HG03196 (cell line): Measurements from ENCODE around the gene HTR3D.
"Not testable (repeated sequence)": the region's sequence is repeated elsewhere in the genome, so short reads cannot be mapped to it uniquely, and the experiment has no call there.

Experiments
- ATAC-seq: cut with Tn5 transposase; IDR thresholded peaks from one replicate; pipeline ENCODE4 v1.9.1; 2021; ENCODE audit not compliant: unreplicated experiment

The HTR3D gene

DNA sequence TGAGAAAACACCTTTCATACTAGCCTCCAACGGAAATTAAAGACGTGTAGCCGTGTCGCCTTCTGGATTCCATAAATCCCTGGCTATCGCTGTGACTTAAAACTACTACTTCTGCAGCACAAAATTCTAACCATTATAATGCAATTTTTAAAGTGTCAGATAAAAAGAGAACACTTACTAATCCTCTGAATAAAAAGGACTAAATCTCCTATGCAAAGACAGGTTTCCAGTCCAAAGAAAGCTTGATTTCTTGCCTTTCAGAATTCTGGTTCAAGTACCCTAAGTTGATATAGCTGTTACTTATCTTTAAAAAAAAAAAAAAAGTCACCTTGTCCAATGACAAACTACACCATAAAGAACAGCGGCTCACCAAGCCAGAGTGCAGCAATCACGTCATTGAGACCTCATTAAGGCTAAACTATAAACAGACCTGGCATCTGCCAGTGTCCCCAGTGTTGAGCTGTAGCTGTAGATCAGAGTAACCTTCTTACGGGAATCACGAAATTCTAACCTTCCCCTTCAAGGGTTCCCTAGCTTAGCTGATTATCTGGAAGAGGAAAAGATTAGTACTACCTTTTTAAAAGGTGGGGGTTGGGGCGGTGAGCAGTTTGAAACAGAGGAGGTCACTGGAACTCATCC is 16.0 kb upstream of the HTR3D start:
- ATAC-seq = no peak

GRCh38 chr3:184016169-184016570 is 15.4 kb upstream of the HTR3D start:
- no peak for ATAC-seq

DNA sequence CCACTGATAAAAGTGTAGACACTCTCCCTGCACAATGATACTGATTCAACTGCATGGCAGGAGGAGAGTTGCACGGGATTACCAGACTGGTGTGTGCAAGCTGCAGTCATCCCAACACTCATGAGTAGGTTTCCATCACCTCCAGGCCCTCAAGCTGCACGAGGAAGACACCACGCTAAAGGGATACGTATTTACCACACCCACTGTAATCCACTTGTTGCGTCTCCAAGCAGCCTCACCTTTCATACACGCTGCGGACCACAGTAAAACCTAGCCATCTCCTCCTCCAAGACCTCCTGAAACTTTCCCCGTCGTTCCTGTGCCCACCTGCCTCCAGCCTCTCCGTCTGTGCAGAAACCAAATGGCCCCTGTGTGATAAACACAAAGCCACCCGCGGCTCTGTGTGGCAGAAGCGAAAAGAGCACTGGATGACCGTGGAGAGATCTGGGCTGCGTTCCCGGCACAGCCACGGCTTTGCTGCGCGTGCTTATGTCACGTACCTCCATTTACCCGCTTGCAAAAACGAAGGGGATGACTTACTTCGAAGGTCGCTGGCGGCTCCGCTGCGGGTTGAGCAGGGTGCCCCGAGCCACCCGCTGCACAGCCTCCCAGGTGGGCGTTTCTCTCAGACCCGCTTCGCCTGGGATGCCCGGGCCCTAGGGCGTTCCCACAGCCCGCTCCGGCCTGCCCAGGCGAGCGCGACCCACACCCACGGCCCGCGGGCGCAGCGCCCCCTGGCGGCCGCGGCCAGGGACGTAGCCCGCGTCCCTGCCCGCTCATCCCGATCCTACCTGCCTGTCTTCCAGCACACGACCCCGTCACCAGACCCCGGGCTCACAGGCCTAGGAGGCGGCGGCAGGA is 14.5 kb upstream of the HTR3D start:
- ATAC-seq = peak; percentile 80

DNA sequence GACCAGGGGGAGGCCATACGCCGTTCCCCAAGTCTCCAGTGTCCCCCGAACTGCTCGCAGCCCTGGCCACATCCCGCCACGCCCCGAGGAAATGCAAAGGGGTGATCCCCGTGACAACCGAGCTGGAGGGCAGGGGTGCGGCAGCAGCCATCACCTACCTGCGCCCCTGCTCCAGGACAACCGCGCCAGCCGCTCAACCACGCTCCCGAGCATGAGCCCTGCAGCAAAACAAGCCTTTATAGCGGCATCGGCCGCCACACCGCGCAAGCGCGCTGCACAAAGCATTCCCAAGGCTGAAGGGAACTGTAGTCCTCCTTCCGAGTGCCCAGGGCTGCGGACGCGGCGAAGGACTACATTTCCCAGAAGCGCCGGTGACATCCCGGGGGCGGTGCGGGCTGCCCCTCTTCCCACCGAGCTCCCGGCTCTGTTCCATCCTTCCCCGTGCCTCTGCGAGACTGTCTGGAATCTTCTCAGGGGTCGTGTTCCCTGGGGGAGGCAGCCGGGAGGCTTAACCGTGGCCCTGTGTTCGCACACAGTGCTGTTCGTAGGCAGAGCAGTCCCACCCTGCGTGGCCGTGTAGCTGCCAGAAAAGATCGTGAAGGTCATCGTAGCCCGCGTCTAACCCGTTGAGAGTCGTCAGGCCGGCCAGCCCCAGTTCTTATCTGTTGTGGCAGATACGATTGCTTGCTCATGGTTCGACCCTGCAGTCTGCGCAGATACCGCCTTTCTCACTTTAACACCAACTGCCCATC is 13.7 kb upstream of the HTR3D start, which contains the start of gene ABCC5:
Gene ABCC5 (minus strand): TSS at position 213 of the 752 bp plus-strand sequence. CDS start 3,492 bp downstream, outside the sequence.
- ATAC-seq = peak; percentile 98

DNA sequence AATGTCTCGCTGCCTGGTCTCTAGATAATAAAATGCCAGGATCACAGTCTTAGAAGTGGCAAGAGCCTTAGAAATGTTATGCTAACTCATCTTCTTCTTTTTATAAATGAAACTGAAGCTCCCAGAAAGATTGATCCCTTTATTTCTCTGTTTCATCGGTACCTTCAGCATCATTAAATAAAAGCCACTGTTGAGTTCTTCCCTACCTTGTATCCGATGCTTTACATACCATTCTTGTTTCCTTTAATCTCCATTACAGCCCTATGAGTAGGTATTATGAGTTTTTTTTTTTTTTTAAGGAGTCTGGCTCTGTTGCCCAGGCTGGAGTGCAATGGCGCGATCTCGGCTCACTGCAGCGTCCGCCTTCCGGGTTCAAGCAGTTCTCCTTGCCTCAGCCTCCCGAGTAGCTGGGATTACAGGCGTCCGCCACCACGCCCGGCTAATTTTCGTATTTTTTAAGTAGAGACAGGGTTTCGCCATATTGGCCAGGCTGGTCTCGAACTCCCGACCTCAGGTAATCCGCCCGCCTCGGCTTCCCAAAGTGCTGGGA is 13.0 kb upstream of the HTR3D start:
- ATAC-seq = no peak

DNA sequence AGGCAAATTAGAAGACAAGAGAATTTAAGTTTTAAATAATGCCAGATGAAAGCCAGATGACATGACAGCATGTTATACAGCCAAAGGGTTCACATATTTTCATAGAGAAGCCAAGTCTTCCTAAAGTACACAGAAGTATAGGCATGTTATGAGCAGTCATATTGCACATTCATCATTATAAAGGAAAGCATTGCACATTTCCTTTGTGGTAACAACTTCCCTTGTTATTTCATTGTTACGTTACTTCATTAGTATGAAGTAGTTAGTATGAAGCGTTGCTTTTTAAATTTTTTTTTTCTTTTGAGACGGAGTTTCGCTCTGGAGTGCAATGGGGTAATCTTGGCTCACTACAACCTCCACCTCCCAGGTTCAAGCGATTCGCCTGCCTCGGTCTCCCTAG is 9.2 kb upstream of the HTR3D start:
- ATAC-seq = no peak

DNA sequence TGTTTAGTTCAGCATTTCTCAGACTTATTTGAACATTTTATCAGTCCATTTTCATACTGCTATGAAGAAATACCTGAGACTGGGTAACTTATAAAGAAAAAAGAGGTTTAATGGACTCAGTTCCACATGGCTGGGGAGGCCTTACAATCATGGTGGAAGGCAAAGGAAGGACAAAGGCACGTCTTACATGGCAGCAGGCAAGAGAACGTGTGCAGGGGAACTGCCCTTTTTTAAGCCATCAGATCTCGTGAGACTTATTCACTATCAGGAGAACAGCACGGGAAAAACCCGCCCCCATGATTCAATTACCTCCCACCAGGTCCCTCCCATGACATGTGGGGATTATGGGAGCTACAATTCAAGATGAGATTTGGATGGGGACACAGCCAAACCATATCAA is 6.3 kb upstream of the HTR3D start:
- not testable (repeated sequence) for ATAC-seq

GRCh38 chr3:184028275-184028890 is 3.2 kb upstream of the HTR3D start:
- not testable (repeated sequence) for ATAC-seq

- no peak for ATAC-seq
These were observed 2.1 kb upstream of the HTR3D start for GRCh38 chr3:184029443-184029842.

- no peak for ATAC-seq
These were observed 1.0 kb upstream of the HTR3D start for GRCh38 chr3:184030536-184030935.

GRCh38 chr3:184037816-184038215 is 6.3 kb downstream of the HTR3D start:
- ATAC-seq = no peak

- not testable (repeated sequence) for ATAC-seq
These were observed 6.8 kb downstream of the HTR3D start for GRCh38 chr3:184038307-184038706.

GRCh38 chr3:184039414-184039813 is 7.9 kb downstream of the HTR3D start:
- no peak for ATAC-seq

- ATAC-seq = no peak
These were observed 8.5 kb downstream of the HTR3D start for GRCh38 chr3:184040010-184040409.

DNA sequence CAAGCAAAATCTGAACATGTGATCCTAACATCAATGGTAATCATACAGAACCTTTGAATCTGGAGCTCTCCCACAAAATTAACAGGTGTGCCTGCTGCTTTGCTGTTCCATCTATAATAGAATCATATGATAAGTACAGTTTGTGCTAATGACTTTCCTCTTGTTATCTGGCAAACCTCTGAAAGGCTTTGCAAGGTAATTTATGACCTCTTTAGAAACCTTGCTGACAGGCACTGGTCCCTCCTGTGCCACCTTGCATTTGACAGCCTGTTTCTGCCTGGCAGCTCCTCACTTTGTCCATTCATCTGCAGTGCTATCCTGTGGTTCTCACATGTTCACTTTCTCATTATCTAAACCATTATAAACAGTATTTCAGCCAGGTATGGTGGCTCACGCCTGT is 11.1 kb downstream of the HTR3D start:
- no peak for ATAC-seq

DNA sequence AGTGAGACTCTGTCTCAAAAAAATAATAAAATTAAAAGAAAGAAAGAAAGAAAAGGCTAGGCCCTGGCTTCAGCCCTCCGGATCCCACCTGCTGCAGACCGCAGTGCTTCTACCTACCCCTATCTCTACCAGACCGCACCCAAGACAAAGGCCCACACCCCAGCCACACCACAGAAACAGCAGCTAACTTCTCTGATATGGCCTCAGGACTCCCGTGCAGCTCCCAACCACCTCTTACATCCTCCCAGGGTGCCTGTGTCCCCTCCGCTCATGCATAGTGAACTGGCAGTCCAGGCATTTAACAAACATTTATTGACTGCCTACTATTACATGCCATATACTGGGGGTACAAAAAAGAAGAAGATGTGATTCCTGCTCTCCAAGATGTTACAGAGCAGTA is 14.5 kb downstream of the HTR3D start:
- no peak for ATAC-seq

DNA sequence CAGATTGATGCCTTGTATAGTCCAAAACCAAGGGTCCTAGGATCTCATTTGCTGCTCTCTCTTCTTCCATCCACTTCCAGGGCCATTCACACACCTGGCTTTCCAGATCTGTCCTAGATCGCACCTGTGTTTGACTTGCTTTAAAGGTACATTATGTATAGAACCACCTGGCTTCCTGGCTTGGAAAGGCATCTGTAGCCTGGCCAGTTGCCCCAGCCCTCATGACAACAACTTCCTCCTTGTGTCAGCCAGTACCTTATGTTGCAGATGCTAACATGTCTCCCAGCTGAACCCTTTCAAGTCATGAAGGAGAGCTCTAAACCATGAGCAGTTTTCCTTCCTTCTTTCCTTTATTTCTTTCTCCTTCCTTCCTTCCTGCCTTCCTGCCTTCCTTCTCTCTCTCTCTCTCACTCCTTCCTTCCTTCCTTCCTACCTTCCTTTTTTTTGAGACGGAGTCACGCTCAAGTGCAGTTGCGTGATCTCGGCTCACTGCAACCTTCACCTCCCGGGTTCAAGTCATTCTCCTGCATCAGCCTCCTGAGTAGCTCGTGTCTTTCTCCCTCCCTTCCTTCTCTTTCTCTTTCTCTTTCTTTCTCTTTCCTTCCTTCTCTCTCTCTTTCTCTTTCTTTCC is 18.8 kb downstream of the HTR3D start:
- no peak for ATAC-seq

DNA sequence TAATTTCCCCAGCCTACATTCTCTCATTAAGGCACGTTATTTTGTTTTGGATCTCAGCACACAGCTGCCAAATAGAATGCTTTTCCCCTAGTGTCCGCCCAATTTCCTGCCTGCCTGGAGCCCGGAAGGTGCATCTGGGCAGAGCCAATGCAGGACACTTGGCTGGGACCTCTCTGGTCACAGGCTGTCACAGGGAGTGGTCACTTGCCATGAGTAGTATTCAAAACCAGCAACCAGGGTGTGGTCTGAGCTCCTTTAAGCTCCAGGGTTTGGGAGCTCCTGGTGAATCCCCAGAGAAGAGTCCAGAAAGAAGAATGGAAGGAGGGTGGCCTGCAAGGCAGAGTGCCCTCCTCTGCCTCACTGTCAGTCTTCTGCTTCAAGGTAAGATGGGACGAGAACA is 21.2 kb downstream of the HTR3D start, which contains the start of gene HTR3C:
Gene HTR3C (plus strand): TSS at position 281 of the 400 bp plus-strand sequence. CDS start 34 bp downstream, at position 315.
- no peak for ATAC-seq

GRCh38 chr3:184058029-184058428 is 26.5 kb downstream of the HTR3D start:
- ATAC-seq = no peak

GRCh38 chr3:184059424-184059823 is 27.9 kb downstream of the HTR3D start:
- ATAC-seq = no peak
